ENCODE results near the gene AGR2.
A peak's percentile ranks its signal among the peaks of the same experiment; 100 is the strongest.

The AGR2 gene

DNA sequence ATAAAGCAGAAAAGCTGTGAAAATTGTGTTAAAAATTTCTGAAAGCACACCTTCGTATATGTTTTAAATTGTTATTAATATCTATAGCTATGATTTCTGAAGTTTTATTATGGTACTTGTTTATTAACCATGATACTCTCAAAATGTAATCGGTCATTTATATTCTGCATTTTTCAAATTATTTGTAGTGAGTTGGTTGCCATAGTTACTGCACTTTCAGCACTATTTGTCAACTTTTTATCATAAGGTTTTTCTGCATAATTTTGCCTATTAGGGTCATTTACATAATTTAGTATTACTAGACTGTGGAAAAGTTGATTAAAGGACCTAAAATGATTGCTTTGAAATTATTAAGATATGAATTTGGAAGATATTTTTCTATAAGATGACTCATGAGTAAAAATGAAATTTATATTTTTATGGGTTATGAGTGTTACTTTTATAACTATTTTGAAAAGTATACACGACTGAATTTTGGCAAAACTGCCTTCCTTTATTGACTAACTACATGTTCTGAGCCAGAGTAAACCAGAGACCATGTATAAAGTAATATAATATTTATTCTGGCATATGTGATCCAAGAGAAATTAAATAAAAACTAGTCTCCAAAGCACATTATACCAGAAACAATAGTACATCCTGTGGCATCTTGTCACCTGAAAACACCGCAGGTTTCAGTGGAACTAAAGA lies 7.9 kb upstream of the AGR2 start:
- no peak for DNase-seq

DNA sequence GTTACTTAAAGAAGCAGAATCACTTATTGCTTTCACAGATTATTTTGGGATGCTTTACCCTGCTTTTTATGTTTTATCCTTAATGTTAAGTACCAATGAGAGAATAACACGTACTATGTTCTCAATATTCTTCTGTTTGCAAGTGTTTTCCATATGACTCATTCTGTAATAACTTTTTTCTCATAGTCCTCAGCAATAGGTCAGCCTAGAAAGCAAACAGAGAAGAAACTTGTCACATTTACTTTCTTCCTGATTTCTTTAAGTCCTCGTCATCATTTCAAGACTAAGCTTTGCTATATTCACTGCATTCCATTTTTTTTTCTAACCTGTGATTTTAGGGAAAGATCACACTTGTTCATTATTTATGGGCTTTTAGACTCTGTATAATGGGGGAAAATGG lies 6.8 kb upstream of the AGR2 start:
- DNase-seq: no peak

DNA sequence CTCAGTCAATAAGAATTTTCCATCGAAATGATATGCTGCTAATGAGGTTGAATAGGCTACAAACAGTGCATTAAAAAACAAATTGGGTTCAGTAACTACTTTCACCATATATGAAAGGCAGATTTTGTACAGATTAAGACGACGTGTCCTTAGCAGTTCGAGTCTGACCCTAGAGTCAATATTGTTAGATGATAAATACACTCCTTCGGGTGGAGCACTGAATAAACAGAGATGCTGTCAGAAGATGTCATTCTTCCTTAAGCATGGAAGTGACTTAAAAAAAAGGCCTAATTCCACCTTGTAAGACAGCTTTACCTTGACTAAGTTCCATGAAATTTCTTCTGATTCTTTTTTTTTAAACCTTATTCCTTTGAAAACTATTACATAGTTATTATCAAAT lies 5.8 kb upstream of the AGR2 start:
- no peak for DNase-seq

DNA sequence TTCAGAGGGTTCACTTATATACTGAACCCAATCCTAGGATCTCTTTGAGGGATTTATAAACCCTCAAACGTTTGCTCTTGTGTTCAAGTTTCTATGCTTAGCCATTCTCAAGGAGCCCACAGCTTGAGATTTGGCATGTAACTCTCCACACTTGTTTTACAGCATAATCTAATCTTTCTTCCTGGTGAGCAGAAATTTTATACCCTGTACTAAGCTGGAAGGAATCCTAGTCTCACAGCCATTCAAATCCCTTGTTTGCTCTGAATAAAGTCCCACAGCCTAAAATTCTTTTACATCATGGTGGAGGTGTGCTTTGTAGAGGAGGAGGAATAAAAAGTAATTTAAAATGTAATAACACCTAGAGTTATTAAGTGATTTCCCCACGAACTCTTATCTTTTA lies 5.3 kb upstream of the AGR2 start:
- no peak for DNase-seq

DNA sequence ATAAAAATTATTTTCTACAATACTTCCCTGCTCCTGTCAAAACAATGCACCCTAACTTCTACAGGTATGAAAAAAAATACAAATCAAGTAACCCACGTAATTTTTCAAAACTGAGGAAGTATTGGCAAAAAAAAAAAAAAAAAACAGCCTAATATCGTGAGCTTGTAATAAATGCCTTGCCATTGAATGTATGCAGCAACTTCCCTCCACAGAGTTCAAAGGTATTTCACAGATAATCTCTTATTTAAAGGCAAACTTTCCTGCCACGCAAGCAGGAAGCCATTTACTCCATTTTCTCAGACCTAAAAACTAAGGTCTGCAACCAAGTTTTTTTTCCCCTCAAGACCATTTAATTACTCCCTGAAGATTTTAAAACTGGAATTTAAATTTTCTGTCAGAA lies 642 bp upstream of the AGR2 start:
- DNase-seq: no peak

DNA sequence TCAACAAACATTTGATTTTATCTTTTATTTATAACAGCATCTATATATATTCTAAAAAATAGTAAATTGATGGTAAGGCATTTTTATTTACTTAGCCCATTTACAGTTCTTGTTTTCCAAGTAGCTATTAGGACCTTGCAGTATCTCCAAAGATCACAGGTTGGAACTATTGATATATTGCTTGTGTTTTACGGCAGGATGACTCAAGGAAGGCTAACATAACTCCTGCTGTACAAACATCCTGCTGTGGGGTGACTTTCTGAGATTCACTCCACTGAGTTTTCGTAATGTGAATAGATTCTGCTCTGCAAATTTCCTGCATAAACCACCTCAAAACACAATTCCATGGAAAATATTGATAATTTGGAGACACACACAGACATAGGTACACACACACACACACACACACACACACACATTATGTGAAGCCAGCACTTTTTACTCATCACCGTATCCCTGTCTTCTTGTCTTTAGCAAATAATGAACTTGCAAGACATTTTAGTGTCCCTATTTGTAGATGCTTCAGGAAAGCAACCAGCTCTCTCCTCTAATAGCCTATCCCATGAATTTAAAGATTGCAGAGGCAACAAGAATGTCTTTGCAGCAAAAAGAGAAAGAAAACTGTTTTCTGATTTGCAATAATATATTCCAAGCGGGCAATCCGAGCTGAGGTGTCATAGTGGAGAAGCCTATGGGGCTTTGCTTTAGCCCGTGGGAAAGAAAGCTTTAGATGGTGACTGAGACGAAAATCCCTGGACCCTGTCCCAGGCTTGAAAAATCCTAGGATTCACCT lies 722 bp downstream of the AGR2 start:
- DNase-seq: no peak

DNA sequence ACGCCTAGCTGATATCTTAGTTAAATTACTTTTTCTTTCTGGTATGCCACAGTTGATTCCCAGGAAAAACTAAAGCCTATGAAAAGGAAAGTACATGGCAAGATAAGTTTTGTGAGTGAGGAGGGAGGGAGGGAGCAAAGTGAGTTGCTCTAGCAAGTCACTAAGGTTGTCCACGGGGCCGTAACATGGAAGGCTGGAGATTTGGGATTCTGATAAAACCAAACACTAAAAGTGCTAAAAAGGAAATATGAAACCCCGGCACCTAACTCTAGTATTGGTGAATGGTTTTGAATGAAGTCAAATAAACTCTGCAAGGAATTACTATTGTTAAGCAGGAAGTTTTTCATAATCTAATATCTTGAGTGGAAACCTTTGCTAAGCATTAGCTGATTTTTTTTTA lies 1.7 kb downstream of the AGR2 start:
- DNase-seq: no peak

DNA sequence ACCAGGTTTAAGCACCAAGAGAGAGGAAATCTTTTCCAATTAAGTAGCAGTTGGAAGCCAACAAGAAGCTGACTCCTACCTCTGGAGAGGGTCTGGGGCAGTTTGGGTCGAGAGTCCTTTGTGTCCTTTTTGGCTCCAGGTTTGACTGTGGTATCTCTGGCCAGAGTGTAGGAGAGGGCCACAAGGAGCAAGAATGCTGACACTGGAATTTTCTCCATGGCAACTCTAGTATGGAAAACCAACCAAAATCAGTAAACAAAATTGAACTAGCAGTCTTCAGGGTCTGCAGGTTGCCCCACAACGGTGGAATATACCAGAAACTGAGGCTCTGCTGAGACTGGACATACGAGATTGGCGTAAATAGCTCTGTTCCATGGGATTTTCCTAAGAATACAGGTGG lies 3.2 kb downstream of the AGR2 start:
- DNase-seq: no peak

DNA sequence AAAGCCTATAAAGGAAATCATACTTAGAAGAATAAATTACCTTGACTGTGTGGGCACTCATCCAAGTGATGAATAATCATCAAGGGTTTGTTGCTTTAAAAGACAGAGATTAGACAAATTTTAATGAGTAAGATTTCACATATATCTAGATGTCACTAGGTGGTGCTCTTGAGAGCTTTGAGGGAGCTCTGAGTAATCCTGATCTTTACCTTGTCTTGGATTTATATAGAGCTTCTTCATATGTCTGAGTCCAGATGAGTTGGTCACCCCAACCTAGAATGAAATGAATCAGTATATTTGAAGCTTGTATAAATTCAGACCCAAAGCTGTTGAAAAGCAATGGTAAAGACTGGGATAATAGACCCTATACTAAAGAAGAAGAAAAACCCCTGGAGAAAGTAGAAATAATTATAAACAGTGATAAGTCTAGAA lies 3.7 kb downstream of the AGR2 start:
- peak; percentile 23 for DNase-seq

DNA sequence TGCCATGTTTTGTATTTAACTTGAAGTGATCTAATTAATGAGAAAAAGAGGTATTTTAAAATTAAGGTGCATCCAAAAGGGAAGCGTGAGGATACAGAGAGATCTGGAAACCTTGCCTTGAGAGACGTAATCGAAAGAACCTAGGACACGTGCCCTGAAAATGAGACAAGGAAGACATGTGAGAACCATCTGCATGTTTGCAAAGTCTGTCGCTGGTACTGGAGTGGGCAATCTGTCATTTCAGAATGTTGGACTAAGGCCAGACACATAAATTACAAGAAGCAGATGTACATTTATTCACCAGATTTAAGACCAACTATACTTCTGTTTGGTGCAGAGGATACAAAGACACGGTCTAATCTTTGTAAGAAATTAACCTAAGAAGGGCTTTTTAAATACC lies 9.2 kb downstream of the AGR2 start:
- DNase-seq: no peak

DNA sequence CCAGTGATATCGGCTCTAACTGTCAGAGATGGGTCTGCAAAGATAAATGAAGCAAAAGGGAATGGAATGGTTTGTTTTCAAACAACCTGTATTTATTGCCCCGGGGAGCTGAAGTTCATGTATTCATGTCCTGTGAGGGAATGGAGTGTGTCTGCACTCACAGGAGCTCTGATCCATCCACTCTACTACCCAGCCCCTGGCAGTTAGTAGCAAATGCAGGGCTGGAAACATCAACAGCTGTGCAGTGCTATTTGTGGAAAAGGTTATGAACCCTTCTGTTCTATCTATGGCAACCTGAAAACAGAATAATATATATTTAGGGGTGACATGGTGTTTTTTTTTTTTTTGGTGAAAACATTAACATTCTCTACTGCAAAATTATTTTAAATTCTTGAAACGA lies 9.8 kb downstream of the AGR2 start:
- DNase-seq: no peak

DNA sequence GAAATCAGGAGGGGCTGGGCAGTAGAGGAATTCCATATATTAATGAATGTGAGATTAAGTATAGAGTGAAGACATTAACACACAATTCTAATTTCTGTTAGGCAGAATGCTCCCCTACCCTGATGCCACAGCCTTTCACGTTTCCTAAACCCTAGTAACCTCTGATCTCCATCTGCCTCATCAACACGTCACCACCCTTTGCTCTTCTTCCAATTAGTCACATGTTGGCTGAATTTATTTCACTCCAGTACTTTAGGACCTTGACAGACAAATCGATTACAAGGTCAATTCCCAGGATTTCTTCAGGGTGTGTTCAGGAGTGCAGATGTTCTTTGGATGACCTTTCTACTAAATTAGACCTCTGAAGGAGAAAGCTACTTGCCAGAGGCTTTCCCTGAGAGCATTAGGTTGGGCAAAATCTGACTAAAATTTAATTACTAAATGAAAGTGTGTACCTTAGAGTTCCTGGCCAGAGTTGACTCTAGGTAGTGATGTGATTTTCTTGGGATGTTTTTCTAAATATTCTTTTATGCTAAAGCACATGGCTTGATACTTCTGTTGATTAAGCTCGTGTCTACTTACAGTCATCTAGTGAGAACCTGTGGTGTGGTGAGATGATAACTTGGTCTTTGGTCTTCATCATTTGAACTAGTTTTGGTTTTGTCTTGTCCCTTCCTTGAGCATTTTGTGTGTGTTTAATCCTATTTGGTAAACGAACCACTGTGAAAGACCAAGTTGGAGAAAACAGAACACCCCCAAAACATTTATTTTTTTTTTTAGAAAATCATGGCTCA lies 12.7 kb downstream of the AGR2 start:
- no peak for DNase-seq

DNA sequence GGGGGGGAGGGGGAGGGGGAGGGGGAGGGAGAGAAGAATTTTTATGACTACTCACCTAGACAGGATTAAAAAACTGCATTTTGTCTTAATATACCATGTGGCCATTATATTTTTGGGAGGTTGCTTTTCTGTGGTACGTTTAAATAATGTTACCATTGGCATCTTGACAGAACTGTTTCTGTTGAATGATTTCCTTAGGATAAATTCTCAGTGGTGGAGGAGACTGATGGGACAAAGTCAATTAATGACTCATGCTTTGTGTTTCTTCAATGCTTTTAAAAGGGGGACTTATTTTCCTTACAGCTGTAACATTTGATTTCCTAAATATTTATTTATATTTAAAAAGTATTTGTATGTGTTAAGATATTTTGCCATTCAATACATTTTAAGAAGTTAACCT lies 13.7 kb downstream of the AGR2 start:
- no peak for DNase-seq

DNA sequence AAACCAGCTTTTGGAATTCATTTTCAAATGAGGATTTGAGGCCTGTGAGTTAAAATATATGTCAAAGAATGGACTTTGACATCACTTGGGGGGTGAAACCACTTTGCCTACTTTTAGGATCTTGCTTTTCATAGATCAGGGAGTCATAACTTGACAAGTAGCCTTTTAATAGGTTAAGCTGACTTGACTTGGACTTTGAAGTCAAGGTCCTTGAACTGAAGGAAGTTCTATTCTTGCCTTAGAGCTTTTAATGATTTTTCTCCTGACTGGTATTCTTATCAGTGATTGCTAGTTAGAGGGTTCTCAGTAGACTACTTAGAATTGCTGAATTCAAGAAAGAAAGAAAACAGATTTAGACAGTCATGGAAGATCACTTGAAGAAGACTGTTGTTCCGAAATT lies 17.7 kb downstream of the AGR2 start:
- no peak for DNase-seq

DNA sequence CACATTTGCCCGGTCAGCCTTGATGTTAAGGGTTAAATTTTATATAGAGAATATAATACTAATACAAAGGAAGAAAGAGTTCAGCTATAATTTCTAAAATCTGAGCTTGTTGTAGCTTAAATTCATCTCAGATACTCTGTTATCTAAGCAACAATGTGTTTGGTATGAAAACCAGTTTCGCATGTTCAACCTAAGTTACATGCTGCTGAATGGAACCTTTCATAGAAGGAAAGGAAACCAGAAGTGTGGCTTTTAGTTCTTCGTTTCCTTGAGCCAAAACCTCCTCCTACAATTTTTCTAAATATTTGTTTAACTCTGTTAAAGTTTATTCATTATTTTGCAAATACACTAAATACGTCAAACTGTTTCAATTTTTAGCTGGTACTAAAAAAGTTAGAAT lies 18.5 kb downstream of the AGR2 start:
- DNase-seq: no peak

DNA sequence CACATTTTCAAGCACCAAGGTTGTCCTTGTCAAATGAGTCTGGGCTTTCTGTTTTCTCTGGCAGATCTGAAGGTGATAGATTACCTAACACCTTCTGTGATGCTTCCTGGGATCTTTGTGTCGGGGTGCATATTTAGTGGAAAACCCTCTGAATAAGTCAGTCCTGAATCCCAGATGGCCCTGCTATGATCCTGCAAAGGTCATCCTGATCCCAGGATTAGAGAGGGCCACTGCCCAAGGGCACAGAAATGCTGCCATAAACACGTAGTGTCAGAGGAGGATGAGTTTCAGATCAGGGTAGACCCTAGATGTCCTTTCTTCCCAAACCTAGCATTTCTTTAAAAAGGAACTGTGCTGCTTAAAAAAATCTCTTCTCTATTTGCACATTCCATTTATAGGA lies 19.0 kb downstream of the AGR2 start:
- DNase-seq: no peak

DNA sequence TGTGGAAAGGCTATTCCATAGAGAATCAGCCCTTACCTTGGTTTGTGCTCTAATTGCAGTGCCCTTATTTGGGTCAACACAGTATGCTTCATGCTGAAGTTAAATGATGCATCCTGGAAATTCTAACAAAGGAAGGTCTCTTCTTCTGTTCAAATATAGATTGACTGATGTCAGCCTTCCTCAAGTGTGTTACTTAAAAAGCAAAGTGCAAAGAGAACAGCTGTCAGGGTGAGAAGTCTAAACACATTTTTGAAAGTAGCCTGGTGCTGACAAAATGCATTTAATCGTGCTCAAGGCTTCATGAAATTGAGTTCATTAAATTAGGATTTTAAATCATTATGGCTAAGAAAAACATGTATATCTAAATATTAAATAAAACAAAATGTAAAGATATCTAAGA lies 19.5 kb downstream of the AGR2 start:
- no peak for DNase-seq

DNA sequence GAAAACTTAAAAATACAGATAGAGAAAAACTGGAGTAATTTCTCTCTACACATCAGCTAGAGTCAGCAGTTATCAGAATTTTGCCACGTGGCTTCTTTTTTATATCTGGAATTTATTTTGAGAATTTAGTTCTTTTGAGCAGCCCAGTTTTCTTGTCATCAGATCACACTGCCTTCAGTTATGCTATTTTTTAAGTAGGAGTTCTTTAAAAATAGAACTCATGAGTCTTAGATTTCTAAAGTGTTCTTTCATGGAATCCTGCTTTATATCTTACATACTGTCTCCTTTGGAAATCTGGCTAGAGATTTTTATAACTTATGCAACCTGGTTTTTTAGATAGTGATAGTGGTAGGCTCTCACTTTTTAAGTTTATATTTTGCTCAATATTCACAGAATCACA lies 24.2 kb downstream of the AGR2 start:
- no peak for DNase-seq

DNA sequence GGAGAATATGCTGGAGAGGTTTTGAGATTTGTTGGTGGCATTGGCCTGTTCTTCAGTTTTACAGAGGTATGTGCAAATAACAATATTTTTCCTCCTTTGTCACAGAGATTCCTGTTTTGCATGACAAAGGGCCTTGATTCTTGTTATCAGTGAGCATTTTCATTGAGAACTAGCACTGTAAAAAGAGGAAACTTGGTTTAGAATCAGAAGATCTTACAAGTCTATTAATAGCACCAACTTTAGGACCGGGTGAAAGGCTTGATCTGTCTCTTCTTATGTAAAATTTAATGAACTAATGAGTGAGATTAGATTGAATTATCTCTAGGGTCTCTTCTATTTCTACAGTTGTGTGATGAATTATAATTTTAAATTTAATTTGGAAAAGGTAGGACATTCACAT lies 25.7 kb downstream of the AGR2 start:
- no peak for DNase-seq

DNA sequence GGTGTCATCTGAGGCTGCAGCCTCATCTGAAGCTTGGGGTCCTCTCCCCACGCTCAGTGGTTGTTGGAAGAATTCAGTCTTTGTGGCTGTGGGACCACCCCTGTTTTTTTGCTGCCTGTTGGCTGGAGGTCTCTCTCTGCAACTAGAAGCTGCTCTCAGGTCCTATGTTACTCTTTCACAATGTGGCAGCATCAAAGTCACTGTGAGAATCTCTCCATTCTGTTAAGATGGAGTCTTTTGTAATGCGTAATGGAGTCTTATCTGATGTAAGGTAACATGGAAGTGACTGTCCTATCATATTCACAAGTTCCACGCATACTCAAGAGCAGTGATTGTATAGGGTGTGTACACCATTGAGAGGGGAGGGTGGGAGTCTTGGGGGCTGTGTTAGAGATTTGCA lies 26.3 kb downstream of the AGR2 start:
- no peak for DNase-seq

DNA sequence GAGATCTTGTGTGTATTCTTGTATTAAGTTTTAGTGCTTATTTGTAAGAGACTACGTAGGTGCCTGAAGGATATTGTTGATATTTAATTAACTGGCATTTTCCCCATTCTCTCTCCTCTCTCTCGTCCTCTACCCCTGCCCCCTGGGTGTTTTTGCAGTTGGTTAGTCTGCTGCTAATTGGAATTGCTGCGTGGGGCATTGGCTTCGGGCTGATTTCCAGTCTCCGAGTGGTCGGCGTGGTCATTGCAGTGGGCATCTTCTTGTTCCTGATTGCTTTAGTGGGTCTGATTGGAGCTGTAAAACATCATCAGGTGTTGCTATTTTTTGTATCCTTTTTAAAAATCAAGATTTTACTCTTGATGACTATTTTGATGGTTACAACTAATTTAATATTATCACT lies 28.7 kb downstream of the AGR2 start:
- no peak for DNase-seq

DNA sequence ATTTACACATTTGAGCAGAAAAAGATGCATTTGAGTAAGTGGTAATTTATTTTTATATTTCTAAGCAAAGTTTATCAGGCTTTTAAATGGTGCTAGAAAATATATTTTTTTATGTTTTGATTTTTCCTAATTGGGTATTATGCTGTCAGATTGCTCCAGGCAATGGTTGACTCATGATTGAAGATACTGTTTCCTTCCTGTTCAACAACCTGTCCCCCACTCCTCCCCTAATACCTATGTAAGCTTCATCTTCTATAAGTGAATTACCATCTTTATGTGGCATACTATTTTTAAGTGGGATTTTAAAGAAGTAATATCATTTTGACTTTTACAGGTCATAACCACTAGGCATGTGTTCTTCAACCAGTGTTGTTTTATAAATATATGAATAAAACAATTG lies 29.8 kb downstream of the AGR2 start:
- DNase-seq: no peak

DNA sequence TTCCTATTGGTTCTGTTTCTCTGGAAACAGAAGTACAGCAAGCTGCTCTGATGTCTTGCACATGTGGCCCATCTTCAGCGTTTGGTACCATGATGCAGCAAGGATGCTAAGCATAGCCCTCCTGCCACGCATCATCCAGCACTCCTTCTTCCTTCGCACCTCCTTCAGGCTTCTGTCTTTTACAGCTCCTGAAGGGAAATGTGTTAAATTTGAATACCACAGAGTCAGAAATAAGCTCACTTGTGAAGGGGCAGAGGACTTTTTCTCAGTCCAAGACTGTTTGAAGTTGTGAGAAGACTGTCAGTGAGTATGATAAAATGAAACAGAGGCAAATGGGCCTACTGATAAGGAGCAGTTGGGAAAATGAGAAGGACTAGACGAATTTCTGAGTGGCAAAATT lies 30.5 kb downstream of the AGR2 start:
- DNase-seq: no peak

DNA sequence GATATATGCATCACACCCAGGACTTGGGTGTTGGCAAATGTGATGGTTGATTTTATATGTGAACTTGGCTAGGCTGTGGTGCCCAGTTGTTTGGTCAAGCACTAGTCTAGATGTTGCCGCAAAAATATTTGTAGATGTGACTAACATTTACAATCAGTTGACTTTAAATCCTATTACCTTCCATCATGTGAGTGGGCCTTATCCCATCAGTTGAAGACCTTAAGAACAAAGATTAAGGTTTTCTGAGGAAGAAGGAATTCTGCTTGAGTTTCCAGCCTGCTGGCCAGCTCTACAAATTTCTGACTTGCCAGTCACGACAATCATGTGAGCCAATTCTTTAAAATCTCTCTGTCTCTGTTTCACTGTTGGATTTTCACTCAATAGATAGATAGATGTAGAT lies 30.9 kb downstream of the AGR2 start:
- no peak for DNase-seq
